Breast epithelium (tissue), 4 donors: Measurements from ENCODE around the gene STRN4. TPM values are rescaled to one million over a fixed set of nuclear protein-coding genes. Genes with fewer than 3 reads are reported as not detected.

Experiments
- DNase-seq, 2 donors: peaks; one replicate each; pipeline ENCODE4 v3.0.0-alpha.2; 2019; ENCODE audit warnings: low spot score in 2 of 2
- H3K27ac ChIP-seq, 2 donors: fragments of 200-600 bp; sonication (generic) in 1 of 2; one replicate each; pipeline ENCODE4 v1.5.1; 2016 to 2019; ENCODE audit warnings: mild to moderate bottlenecking in 1 of 2
- H3K27me3 ChIP-seq, 2 donors: fragments of 200-600 bp; sonication (generic) in 1 of 2; one replicate each; pipeline versions ENCODE4 v1.5.1 to v1.6.0; 2017 to 2019; ENCODE audit warnings: control low read depth in 1 of 2, mild to moderate bottlenecking in 1 of 2
- H3K36me3 ChIP-seq: fragments of 200-600 bp; one replicate; pipeline ENCODE4 v1.5.1; 2019
- H3K4me1 ChIP-seq, 2 donors: fragments of 200-600 bp; sonication (generic); one replicate each; pipeline ENCODE4 v1.5.1; 2016 to 2019; ENCODE audit warnings: control low read depth in 1 of 2
- H3K4me3 ChIP-seq, 3 donors: fragments of 200-600 bp; sonication (generic); 1 replicate in 2 of 3; 2 replicates in 1 of 3; pipeline ENCODE4 v1.5.1; 2016 to 2019; ENCODE audit warnings: mild to moderate bottlenecking in 3 of 3, moderate library complexity in 2 of 3
- H3K9me3 ChIP-seq, 2 donors: fragments of 200-600 bp; sonication (generic) in 1 of 2; one replicate each; pipeline ENCODE4 v1.5.1; 2016 to 2019; ENCODE audit warnings: control low read depth in 1 of 2
- CTCF ChIP-seq, 3 donors: fragments of 450-650 bp; IDR thresholded peaks; one replicate each; pipeline ENCODE4 v1.5.1; 2016 to 2017; ENCODE audit warnings: antibody characterized with exemption in 3 of 3, mild to moderate bottlenecking in 3 of 3, moderate library complexity in 3 of 3
- POLR2A ChIP-seq: fragments of 450-650 bp; IDR thresholded peaks from one replicate; pipeline ENCODE4 v1.6.1; 2016; ENCODE audit warnings: antibody characterized with exemption, mild to moderate bottlenecking, moderate library complexity
- POLR2AphosphoS5 ChIP-seq, 3 donors: sonication (generic); formaldehyde crosslinking; IDR thresholded peaks; one replicate each; pipeline ENCODE4 v1.6.1; 2017; ENCODE audit warnings: antibody characterized with exemption in 3 of 3
- intact Hi-C: fragments of 100-400 bp; cut with DNase I; formaldehyde crosslinking; loops from one replicate; pipeline ENCODE4 v1.15.1; 2023; ENCODE audit warnings: low total_unique reads
- total RNA-seq, 3 donors: library from RNA; depleted of rRNA; stranded (reverse); fragments of >200 nt; gene quantifications; one replicate each; pipeline ENCODE4 v1.1.0, GENCODE V29; 2016

STRN4 gene
- total RNA-seq, 3 donors from 2014 or later = 45.0 to 57.0 (median 53.7) TPM

GRCh38 chr19:46753420-46754155, 7.3 kb upstream of the STRN4 start:
- intact Hi-C loops = loop anchor here (10.0 kb wide), 1 partner anchor 251 kb away; no protein-coding TSS in a partner anchor
- Histone ChIP-seq H3K4me3 (no peak overlapping the region), H3K4me1 (no peaks in the 10 kb centered on the region), H3K27ac (no peak overlapping the region), H3K27me3 (no peaks in the 10 kb centered on the region), H3K9me3 (no peaks in the 10 kb centered on the region), H3K36me3 (no peaks in the 10 kb centered on the region)
- peak in 1 of 3 donors; percentile 32 for TF ChIP-seq CTCF (IDR thresholded peaks at IDR 0.05)
- no peak for TF ChIP-seq POLR2AphosphoS5 (IDR thresholded peaks at IDR 0.05)
- DNase-seq = no peak

- intact Hi-C loops = no loop called here
- H3K36me3 ChIP-seq = no peaks in the 10 kb centered on the region
- no peak overlapping the region for H3K27ac ChIP-seq
- no peak for DNase-seq
- no peaks in the 10 kb centered on the region for H3K27me3 ChIP-seq
- H3K4me3 ChIP-seq = no peak overlapping the region
- peaks cover 0 to 4% of the 10 kb centered on the region in 2 donors for H3K4me1 ChIP-seq
- H3K9me3 ChIP-seq = no peaks in the 10 kb centered on the region
- TF ChIP-seq POLR2A (no peak), CTCF (IDR thresholded peaks at IDR 0.05) (peak; percentile 39 to 59 (median 58)), POLR2AphosphoS5 (IDR thresholded peaks at IDR 0.05) (no peak)
Observed at GRCh38 chr19:46748325-46749109, 2.3 kb upstream of the STRN4 start.

GRCh38 chr19:46745521-46746280, 549 bp downstream of the STRN4 start, which contains the start of gene FKRP:
TSS of gene FKRP (plus strand) at chr19:46746057. CDS start at chr19:46755451, 9,394 bp downstream.
- Histone ChIP-seq H3K4me3 (peak within 1 kb of the TSS; percentile 94 to 99 (median 94)), H3K36me3 (no peaks in the 10 kb centered on the region), H3K27ac (peak within 1 kb of the TSS; percentile 91 to 95), H3K27me3 (no peaks in the 10 kb centered on the region), H3K4me1 (peaks cover 0 to 4% of the 10 kb centered on the region in 2 donors), H3K9me3 (no peaks in the 10 kb centered on the region)
- TF ChIP-seq POLR2A (no peak), CTCF (IDR thresholded peaks at IDR 0.05) (no peak), POLR2AphosphoS5 (IDR thresholded peaks at IDR 0.05) (no peak)
- DNase-seq = no peak
- intact Hi-C loops = no loop called here

GRCh38 chr19:46745030-46745429, 1.2 kb downstream of the STRN4 start:
- Histone ChIP-seq H3K27me3 (no peaks in the 10 kb centered on the region), H3K9me3 (no peaks in the 10 kb centered on the region), H3K27ac (peak overlapping the region in 1 of 2 donors; percentile 91), H3K4me1 (peaks cover 0 to 4% of the 10 kb centered on the region in 2 donors), H3K4me3 (peak overlapping the region; percentile 94 to 99 (median 94)), H3K36me3 (no peaks in the 10 kb centered on the region)
- intact Hi-C loops = no loop called here
- DNase-seq = no peak
- TF ChIP-seq POLR2AphosphoS5 (IDR thresholded peaks at IDR 0.05) = no peak
- no peak for TF ChIP-seq POLR2A
- TF ChIP-seq CTCF (IDR thresholded peaks at IDR 0.05) = no peak
